ENCODE measurements around the gene KLC1. TPM values are rescaled to one million over a fixed set of nuclear protein-coding genes. Genes with fewer than 3 reads are reported as not detected.
A peak's percentile ranks its signal among the peaks of the same experiment; 100 is the strongest.

The KLC1 gene
- total and polyA plus RNA-seq, 11 donors, result 127 to 241 (median 158) TPM

DNA sequence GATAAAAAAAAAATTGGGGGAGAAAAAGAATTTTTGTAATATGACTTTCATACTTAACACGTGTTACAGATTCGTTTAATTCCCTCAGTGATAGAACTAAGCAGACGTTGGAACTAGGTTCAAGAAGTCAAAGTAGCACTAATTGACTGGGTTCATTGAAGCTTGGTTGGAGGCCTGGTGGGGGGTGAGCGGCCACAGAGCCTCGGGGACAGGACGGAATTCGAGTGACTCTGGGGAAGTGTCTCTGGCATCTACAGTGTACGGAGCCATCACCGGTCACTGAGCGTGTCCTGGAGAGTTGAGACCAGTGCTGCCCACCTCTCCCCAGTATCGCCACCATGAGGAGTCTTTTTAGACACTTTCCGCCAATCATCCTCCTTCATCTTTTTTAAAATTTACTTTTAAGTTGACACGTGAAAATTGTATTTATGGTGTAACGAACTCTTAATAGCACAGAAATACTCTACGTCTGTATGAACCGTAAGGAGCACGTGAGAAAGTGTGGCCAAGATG is 87.9 kb downstream of the KLC1 start:
- no peak for TF ChIP-seq POLR2A (IDR thresholded peaks at IDR 0.05)
- TF ChIP-seq, protein P1, sequence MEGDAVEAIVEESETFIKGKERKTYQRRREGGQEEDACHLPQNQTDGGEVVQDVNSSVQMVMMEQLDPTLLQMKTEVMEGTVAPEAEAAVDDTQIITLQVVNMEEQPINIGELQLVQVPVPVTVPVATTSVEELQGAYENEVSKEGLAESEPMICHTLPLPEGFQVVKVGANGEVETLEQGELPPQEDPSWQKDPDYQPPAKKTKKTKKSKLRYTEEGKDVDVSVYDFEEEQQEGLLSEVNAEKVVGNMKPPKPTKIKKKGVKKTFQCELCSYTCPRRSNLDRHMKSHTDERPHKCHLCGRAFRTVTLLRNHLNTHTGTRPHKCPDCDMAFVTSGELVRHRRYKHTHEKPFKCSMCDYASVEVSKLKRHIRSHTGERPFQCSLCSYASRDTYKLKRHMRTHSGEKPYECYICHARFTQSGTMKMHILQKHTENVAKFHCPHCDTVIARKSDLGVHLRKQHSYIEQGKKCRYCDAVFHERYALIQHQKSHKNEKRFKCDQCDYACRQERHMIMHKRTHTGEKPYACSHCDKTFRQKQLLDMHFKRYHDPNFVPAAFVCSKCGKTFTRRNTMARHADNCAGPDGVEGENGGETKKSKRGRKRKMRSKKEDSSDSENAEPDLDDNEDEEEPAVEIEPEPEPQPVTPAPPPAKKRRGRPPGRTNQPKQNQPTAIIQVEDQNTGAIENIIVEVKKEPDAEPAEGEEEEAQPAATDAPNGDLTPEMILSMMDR (IDR thresholded peaks at IDR 0.05), result no peak
- DNase-seq (no peak), ATAC-seq (no peak)
- H3K27me3 ChIP-seq, result no peaks in the 10 kb centered on the region
- H3K4me1 ChIP-seq, result peaks cover 11 to 69% (median 42%) of the 10 kb centered on the region in 12 donors
- peak overlapping the region in 11 of 12 donors; percentile 64 to 97 (median 83) for H3K4me3 ChIP-seq
- H3K9me3 ChIP-seq, result no peaks in the 10 kb centered on the region
- H3K27ac ChIP-seq, result no peak overlapping the region
- 79 to 82% (median 81%) methylated on average over 17 of the region's 17 CpGs for WGBS, 4 donors
- intact Hi-C loops (cut with DNase I), result loop anchor here in 3 of 10 donors (5.0 to 10.0 kb wide), 4 partner anchors 35 to 152 kb away; partner anchors contain the start of genes BAG5 (in 1 of the 3), COA8 (in 1 of the 3) and KLC1 (in 1 of the 3)
- no peaks in the 10 kb centered on the region for H3K36me3 ChIP-seq

DNA sequence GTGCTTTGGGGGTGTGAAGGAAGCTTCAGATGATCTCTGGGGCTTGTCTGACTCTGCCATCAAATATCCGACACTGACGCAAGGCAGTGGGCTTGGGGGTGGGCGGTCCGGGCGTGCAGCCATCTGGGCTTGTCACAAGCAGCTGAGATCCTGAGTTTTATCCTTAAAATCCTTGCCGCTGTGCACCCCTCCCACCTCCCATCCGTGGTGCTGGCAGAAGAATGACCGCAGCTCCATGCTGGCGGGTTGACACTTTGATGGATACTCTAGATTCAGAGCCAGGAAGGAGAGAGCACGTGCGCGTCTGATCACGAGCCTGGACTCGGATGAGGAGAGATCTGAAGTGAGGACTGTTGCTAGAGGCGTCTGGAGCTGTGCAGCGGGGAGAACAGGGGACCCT is 89.6 kb downstream of the KLC1 start:
- no peak for TF ChIP-seq POLR2A (IDR thresholded peaks at IDR 0.05)
- TF ChIP-seq, protein P1 (IDR thresholded peaks at IDR 0.05), result no peak
- Histone ChIP-seq H3K27me3 (no peaks in the 10 kb centered on the region), H3K9me3 (no peaks in the 10 kb centered on the region), H3K4me3 (no peak overlapping the region), H3K27ac (no peak overlapping the region), H3K36me3 (no peaks in the 10 kb centered on the region), H3K4me1 (peaks cover 4 to 67% (median 41%) of the 10 kb centered on the region in 12 donors)
- intact Hi-C loops (cut with DNase I), result loop anchor here in 3 of 10 donors (5.0 to 10.0 kb wide), 4 partner anchors 36 to 154 kb away; partner anchors contain the start of genes BAG5 (in 1 of the 3), COA8 (in 1 of the 3) and KLC1 (in 1 of the 3)
- 55 to 77% (median 71%) methylated on average over 10 to 16 of the region's 16 CpGs for WGBS, 4 donors
- DNase-seq, result no peak
- no peak for ATAC-seq

DNA sequence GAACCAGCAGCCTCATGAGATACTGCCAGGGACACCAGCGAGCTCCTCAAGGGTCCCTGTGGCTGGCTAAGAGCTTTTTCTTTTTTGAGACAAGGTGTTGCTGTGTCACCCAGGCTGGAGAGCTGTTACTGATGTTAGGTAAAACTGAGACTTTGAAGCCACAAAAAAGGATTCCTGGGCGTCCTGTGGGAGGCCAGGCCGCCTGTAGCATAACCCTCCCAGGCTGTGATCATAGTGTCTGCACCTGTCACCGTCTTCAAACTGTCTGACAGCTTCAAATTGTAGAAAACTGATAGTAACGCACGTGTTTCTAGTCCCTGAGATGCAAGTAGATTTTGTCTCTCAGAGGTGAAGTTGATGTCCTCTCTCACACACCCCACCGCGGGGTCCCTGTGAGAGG is 90.7 kb downstream of the KLC1 start:
- Histone ChIP-seq H3K4me1 (peaks cover 2 to 68% (median 43%) of the 10 kb centered on the region in 12 donors), H3K36me3 (no peaks in the 10 kb centered on the region), H3K4me3 (no peak overlapping the region), H3K27me3 (no peaks in the 10 kb centered on the region), H3K9me3 (no peaks in the 10 kb centered on the region), H3K27ac (no peak overlapping the region)
- ATAC-seq (no peak), DNase-seq (no peak)
- TF ChIP-seq POLR2A (IDR thresholded peaks at IDR 0.05), result no peak
- TF ChIP-seq, protein P1 (IDR thresholded peaks at IDR 0.05), result no peak
- 73 to 84% (median 82%) methylated on average over 8 of the region's 8 CpGs for WGBS, 4 donors
- intact Hi-C loops (cut with DNase I), result loop anchor here in 3 of 10 donors (5.0 to 10.0 kb wide), 4 partner anchors 37 to 155 kb away; partner anchors contain the start of genes BAG5 (in 1 of the 3), COA8 (in 1 of the 3) and KLC1 (in 1 of the 3)

DNA sequence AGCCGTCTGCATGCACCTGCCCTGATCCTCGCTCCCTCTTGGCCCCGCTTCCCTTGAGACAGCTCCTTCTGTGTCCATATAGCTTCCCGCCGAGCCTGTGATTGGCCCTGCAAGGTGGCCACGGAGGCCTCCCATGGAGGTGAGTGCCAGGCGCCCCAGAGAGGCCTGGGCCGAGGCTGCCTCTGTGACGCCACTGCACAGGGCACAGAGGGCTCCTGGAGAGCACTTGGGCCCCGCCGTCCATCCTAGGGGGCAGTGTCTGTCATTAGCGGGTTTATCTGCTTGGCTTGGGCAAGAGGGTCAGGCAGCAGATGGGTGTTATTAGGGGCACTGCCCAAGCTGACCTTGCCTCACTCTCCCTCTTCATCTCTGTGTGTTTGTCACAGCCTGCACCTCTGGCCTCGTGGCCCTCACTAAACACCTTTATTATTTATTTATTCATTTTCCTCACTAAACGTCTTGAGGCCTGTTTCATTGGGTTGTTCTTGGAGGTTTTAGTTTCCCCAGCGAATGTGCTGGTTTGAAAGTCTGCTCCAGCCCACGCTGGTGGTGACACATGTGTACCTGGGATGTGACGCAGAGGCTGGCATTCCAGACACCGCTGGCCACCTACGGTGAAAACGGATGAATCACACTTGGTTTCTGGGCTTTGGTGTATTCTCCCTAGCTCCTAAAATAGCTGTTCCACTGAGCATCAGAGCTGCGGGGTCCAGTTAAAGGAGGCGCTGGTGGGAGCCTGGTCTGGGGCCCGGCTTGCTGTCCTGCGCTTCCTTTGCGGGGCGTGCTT is 92.5 kb downstream of the KLC1 start:
- no peaks in the 10 kb centered on the region for H3K9me3 ChIP-seq
- H3K27me3 ChIP-seq, result no peaks in the 10 kb centered on the region
- 81 to 86% (median 83%) methylated on average over 26 of the region's 26 CpGs for WGBS, 4 donors
- ATAC-seq (peak in 1 of 4 donors; percentile 7), DNase-seq (no peak)
- H3K4me3 ChIP-seq, result no peak overlapping the region
- H3K4me1 ChIP-seq, result peaks cover 2 to 71% (median 47%) of the 10 kb centered on the region in 12 donors
- H3K36me3 ChIP-seq, result peaks cover 0 to 8% (median 0%) of the 10 kb centered on the region in 9 donors
- intact Hi-C loops (cut with DNase I), result no loop called here
- H3K27ac ChIP-seq, result peak overlapping the region in 2 of 12 donors; percentile 3 to 32
- no peak for TF ChIP-seq POLR2A (IDR thresholded peaks at IDR 0.05)
- TF ChIP-seq, protein P1 (IDR thresholded peaks at IDR 0.05), result no peak

All from heart left ventricle (tissue), 16 donors.